ENCODE data around the gene PAK2. TPM values are rescaled to one million over a fixed set of nuclear protein-coding genes. Genes with fewer than 3 reads are reported as not detected.
A peak's percentile ranks its signal among the peaks of the same experiment; 100 is the strongest.
"Not testable (repeated sequence)": the region's sequence is repeated elsewhere in the genome, so short reads cannot be mapped to it uniquely, and the experiment has no call there.

PAK2 gene
- polyA plus RNA-seq, 4 donors: 53.3 to 94.0 (median 72.7) TPM

DNA sequence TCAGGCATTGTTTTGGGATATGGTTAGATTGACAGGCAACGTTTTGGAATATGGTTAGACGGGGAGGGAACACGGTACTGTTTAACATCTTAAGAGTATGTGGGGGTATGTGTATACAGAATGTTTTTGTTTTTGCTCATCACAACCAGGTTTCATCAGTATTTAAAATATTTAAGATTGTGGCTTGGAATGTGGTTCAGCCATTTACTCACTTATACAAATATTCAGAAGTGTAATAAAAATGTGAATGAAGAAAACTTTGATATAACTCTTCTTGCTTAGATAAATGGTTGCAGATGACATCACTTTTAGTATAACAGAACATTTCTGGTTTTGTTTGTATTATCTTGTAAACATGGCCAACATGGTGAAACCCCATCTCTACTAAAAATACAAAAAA lies 3.9 kb upstream of the PAK2 start:
- no peak for DNase-seq (ENCODE audit: low read depth in 4 of 4, low spot score in 3 of 4)

GRCh38 chr3:196736670-196737374 lies 2.8 kb upstream of the PAK2 start:
- no peak for DNase-seq (ENCODE audit: low read depth in 4 of 4, low spot score in 3 of 4)

DNA sequence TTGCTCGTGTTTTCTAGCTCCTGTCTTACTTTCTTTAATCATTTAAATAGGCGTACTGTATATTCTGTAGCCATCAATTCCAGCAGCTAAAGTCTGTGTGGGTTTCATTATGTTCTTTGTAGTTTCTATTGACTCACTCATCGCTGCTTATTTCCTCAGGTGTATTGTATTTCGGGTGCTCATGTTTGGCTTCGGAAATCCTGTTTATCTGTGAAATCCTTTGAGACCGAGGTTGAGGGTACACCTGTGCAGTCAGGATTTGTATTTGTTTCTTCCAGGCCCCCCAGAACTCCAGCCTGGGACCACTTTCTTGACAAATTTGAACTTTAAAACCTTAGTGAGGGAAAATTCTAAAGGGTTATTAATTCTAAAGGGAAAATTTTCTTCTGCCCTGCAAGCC lies 2.0 kb upstream of the PAK2 start:
- DNase-seq (ENCODE audit: low read depth in 4 of 4, low spot score in 3 of 4): no peak

DNA sequence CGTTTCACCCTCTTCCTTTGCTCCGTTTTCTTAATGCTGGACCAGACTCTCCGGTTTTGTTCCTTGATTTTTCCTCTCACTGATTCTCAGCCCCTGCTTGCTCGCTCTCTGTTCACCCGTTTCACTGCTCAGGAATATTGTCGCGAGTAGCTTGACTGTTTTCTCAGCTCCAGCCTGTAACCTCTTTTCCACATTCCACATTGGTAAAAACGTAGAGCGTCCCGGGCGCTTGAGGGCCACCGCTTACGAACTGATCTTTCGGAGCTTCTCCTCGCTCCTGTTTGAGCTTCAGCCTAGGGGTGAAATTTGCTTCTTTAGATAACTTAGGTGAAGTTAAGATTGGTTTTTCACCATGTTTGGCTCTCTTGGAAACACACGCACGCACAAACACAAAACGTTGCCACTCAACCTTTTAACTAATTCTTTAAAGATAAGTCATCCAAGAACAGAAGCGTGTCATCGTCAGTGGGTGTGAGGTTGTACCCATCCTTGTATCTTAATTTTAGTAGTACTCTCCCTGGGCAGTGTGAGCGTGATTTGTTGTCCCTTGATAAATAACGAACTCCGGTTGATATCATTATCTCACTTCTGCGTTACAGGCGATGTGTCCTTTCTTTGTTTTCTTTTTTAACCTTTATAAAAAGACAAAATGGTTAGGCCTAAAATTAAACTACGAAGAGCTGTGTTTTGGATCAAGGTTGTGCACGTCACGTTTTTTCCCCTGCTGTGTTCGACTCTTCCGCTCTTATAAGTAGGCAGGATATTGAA lies 1.0 kb downstream of the PAK2 start:
- DNase-seq (ENCODE audit: low read depth in 4 of 4, low spot score in 3 of 4): peak in 3 of 4 donors; percentile 34 to 51 (median 35)

GRCh38 chr3:196741249-196741889 lies 1.7 kb downstream of the PAK2 start:
- no peak for DNase-seq (ENCODE audit: low read depth in 4 of 4, low spot score in 3 of 4)

DNA sequence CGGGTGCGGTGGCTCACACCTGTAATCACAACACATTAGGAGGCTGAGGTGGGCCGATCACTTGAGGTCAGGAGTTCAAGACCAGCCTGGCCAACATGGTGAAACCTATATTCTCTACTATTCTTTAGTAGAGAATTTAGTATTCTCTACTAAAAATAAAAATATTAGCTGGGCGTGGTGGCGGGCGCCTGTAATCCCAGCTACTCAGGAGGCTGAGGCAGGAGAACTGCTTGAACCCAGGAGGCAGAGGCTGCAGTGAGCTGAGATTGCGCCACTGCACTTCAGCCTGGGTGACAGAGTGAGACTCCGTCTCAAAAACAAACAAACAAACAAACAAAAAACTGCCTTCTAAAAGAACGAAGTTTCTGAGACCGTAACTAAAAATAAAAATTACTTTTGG lies 3.9 kb downstream of the PAK2 start:
- not testable (repeated sequence) for DNase-seq (ENCODE audit: low read depth in 4 of 4, low spot score in 3 of 4)

- no peak for DNase-seq (ENCODE audit: low read depth in 4 of 4, low spot score in 3 of 4)
Measured at GRCh38 chr3:196749125-196749524, 9.5 kb downstream of the PAK2 start.

DNA sequence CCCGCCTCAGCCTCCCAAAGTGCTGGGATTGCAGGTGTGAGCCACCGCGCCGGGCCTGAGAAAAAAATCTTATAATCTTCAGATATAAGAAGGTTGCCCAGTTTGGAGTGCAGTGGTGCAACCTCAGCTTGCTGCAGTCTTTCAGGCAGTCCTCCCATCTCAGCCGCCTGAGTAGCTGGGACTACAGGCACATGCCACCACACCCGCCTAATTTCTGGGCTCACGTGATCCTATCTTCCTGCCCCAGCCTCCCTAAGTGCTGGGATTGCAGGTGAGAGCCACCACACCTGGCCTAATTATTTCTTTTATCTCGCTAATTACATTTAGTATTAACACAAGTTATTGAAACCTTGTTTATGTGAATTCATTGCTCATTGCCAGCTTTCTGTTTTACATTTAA lies 13.5 kb downstream of the PAK2 start:
- DNase-seq (ENCODE audit: low read depth in 4 of 4, low spot score in 3 of 4): no peak

GRCh38 chr3:196754091-196754981 lies 14.7 kb downstream of the PAK2 start:
- no peak for DNase-seq (ENCODE audit: low read depth in 4 of 4, low spot score in 3 of 4)

DNA sequence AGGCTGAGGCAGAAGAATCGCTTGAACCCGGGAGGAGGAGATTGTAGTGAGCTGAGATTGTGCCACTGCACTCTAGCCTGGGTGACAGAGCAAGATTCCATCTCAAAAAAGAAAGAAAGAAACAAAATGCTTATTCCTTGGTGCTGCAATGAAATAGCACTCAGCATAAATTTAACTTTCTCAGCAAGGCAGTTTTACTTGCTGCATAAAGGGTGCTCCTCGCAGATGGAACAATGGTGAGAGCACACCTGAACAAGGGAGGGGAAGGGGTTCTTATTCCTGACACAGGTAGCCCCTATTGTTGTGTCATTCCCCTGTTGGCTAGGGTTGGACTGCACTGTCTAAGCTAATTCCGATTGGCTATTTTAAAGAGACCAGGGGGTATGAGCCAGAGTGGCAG lies 17.1 kb downstream of the PAK2 start:
- no peak for DNase-seq (ENCODE audit: low read depth in 4 of 4, low spot score in 3 of 4)

- DNase-seq (ENCODE audit: low read depth in 4 of 4, low spot score in 3 of 4): no peak
Measured at GRCh38 chr3:196757876-196758739, 18.5 kb downstream of the PAK2 start.

DNA sequence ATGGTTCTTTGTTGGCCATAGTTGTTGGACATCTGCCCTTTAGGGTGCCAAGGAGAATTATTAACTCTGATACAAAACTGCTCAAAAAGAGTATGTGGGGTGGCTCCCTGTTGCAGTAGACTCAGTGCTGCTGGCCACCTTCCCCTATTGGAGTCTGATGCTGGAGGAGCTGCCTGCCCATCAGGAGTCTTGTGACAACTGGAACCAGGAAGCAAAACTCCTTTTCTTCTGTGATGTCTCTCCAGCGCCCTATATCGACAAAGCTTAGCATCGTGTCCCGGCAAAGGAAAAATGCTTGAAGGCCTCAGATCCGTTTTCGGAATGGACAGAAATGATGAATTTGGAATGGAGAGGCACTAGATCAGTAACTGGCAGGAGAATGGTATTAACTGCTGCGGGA lies 23.5 kb downstream of the PAK2 start:
- no peak for DNase-seq (ENCODE audit: low read depth in 4 of 4, low spot score in 3 of 4)

GRCh38 chr3:196765454-196765853 lies 25.8 kb downstream of the PAK2 start:
- no peak for DNase-seq (ENCODE audit: low read depth in 4 of 4, low spot score in 3 of 4)

DNA sequence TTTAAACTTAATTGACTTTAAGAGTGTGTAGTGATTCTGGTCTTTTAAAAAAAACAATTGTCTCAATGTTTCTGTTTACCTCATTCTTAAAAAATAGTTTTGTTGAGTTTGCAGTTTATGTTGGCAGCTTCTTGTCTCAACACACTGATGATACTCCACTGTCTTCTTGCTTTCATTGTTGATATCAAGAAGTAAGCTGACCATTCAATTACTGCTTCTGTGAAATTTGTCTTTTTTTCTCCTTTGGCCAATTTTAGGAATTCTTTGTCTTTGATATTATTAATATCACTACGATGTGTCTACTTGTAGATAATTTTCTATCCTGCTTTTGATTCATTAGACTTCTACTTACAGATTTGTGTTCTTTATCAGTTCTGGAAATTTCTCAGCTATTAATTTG lies 31.4 kb downstream of the PAK2 start:
- DNase-seq (ENCODE audit: low read depth in 4 of 4, low spot score in 3 of 4): no peak

- no peak for DNase-seq (ENCODE audit: low read depth in 4 of 4, low spot score in 3 of 4)
Measured at GRCh38 chr3:196772102-196772501, 32.4 kb downstream of the PAK2 start.

GRCh38 chr3:196772897-196773296 lies 33.2 kb downstream of the PAK2 start:
- no peak for DNase-seq (ENCODE audit: low read depth in 4 of 4, low spot score in 3 of 4)

DNA sequence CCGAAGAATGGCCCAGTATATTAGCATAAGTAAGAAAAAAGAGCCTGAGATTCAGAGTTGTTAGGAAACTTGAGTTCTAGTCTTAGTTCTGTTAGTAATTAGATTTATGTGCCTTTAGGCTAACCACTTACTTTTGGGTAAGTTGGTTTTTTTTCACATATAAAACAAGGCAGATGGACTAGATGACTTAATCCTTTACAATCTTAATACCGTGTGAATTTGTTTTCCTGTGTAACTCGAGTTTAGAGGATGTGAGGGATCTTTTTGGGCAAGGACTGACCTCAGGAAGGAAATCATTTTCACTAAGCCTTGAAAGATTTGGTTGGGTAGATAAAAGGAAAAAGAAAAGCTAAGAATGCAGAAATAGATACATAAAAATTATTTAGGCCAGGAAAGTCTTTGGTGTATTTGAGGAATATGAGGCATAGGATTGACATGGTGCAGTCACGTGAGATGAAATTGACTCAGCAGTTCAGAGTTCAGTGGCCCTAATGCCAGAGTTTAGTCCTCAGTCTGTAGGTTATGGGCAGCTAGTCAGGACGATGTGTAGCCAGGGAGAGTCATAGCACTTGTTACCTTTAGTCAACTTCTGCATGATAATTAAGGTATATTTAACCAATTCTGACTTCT lies 34.6 kb downstream of the PAK2 start:
- no peak for DNase-seq (ENCODE audit: low read depth in 4 of 4, low spot score in 3 of 4)

DNA sequence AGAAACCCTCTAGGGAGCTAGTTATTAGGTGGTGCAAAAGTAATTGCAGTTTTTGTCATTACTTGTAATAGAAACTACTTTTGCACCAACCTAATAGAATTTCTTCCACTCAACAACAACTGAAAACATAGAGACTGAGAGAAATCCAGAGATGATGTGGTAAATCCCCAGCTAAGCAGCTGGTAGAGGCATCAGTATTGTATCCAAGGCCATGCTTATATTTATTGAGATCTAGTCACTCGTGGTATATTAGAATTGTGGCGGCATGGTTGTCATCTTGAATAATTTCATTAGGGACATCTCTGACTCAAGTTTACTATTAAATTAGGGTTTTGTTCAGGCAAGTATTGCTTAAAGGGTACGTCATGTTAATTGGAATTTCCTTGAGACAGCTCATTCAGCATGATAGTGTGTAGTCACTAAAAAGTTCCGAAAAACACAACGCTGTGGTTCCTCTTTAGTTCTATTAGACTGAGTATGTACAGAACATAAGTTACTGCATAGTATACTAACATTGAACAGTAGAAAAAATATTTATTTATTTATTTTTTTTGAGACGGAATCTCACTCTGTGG lies 35.3 kb downstream of the PAK2 start:
- no peak for DNase-seq (ENCODE audit: low read depth in 4 of 4, low spot score in 3 of 4)

GRCh38 chr3:196775938-196776337 lies 36.3 kb downstream of the PAK2 start:
- no peak for DNase-seq (ENCODE audit: low read depth in 4 of 4, low spot score in 3 of 4)
